ENCODE results near the gene UGT1A3.
"Not testable (repeated sequence)": the region's sequence is repeated elsewhere in the genome, so short reads cannot be mapped to it uniquely, and the experiment has no call there.

UGT1A3 gene

GRCh38 chr2:233707940-233708644 lies 20.8 kb upstream of the UGT1A3 start:
- DNase-seq (ENCODE audit: low read depth in 2 of 2): no peak

GRCh38 chr2:233708942-233709341 lies 19.9 kb upstream of the UGT1A3 start:
- no peak for DNase-seq (ENCODE audit: low read depth in 2 of 2)

- peak; percentile 14 to 49 for DNase-seq (ENCODE audit: low read depth in 2 of 2)
Observed at GRCh38 chr2:233711312-233712008, 17.4 kb upstream of the UGT1A3 start.

GRCh38 chr2:233712611-233713261 lies 16.1 kb upstream of the UGT1A3 start, which contains the start of gene UGT1A5:
UGT1A5 (plus strand) TSS chr2:233712907; CDS start chr2:233712992, 85 bp downstream.
- no peak for DNase-seq (ENCODE audit: low read depth in 2 of 2)

GRCh38 chr2:233713262-233713615 lies 15.6 kb upstream of the UGT1A3 start:
- DNase-seq (ENCODE audit: low read depth in 2 of 2): no peak

GRCh38 chr2:233714121-233714520 lies 14.7 kb upstream of the UGT1A3 start:
- DNase-seq (ENCODE audit: low read depth in 2 of 2): no peak

GRCh38 chr2:233718552-233718951 lies 10.3 kb upstream of the UGT1A3 start, which contains the start of gene UGT1A4:
UGT1A4 (plus strand) TSS chr2:233718736; CDS start chr2:233718821, 85 bp downstream.
- DNase-seq (ENCODE audit: low read depth in 2 of 2): no peak

- DNase-seq (ENCODE audit: low read depth in 2 of 2): not testable (repeated sequence)
Observed at GRCh38 chr2:233736868-233737653, 8.2 kb downstream of the UGT1A3 start.

- no peak for DNase-seq (ENCODE audit: low read depth in 2 of 2)
Observed at GRCh38 chr2:233740870-233741269, 12.0 kb downstream of the UGT1A3 start.

- DNase-seq (ENCODE audit: low read depth in 2 of 2): no peak
Observed at GRCh38 chr2:233743464-233744259, 14.8 kb downstream of the UGT1A3 start.

GRCh38 chr2:233745073-233745755 lies 16.4 kb downstream of the UGT1A3 start:
- DNase-seq (ENCODE audit: low read depth in 2 of 2): no peak

GRCh38 chr2:233745838-233746237 lies 17.0 kb downstream of the UGT1A3 start:
- not testable (repeated sequence) for DNase-seq (ENCODE audit: low read depth in 2 of 2)

GRCh38 chr2:233746475-233747282 lies 17.8 kb downstream of the UGT1A3 start:
- DNase-seq (ENCODE audit: low read depth in 2 of 2): no peak

- no peak for DNase-seq (ENCODE audit: low read depth in 2 of 2)
Observed at GRCh38 chr2:233747283-233747544, 18.4 kb downstream of the UGT1A3 start.

GRCh38 chr2:233750689-233751088 lies 21.8 kb downstream of the UGT1A3 start:
- not testable (repeated sequence) for DNase-seq (ENCODE audit: low read depth in 2 of 2)

GRCh38 chr2:233751212-233752009 lies 22.6 kb downstream of the UGT1A3 start:
- DNase-seq (ENCODE audit: low read depth in 2 of 2): not testable (repeated sequence)

- DNase-seq (ENCODE audit: low read depth in 2 of 2): no peak
Observed at GRCh38 chr2:233754872-233755611, 26.2 kb downstream of the UGT1A3 start.

GRCh38 chr2:233756429-233757081 lies 27.7 kb downstream of the UGT1A3 start:
- no peak for DNase-seq (ENCODE audit: low read depth in 2 of 2)
